Stomach (tissue), 9 donors: ENCODE data around the gene ATXN7L1. TPM values are rescaled to one million over a fixed set of nuclear protein-coding genes. Genes with fewer than 3 reads are reported as not detected.
"Not testable (repeated sequence)": the region's sequence is repeated elsewhere in the genome, so short reads cannot be mapped to it uniquely, and the experiment has no call there.

ENCODE experiments used
- DNase-seq, 2 donors: peaks; one replicate each; pipeline versions ENCODE4 v3.0.0 to v3.0.0-alpha.2; 2013 to 2019
- H3K27ac ChIP-seq, 5 donors: fragments of 200-600 bp in 4 of 5; sonication (generic) in 4 of 5; one replicate each; pipeline ENCODE4 v1.5.1; 2013 to 2019; ENCODE audit warnings: mild to moderate bottlenecking in 1 of 5, moderate library complexity in 1 of 5
- H3K27me3 ChIP-seq, 3 donors: fragments of 200-600 bp; sonication (generic); one replicate each; pipeline ENCODE4 v1.5.1; 2017 to 2019; ENCODE audit warnings: mixed run types in 1 of 3
- H3K36me3 ChIP-seq, 4 donors: fragments of 200-600 bp; sonication (generic); 1 replicate in 3 of 4; 2 replicates in 1 of 4; pipeline ENCODE4 v1.5.1; 2016 to 2019
- H3K4me1 ChIP-seq, 4 donors: fragments of 200-600 bp; sonication (generic); one replicate each; pipeline ENCODE4 v1.5.1; 2016 to 2019
- H3K4me3 ChIP-seq, 4 donors: fragments of 200-600 bp; sonication (generic) in 3 of 4; one replicate each; pipeline ENCODE4 v1.5.1; 2016 to 2019; ENCODE audit warnings: mild to moderate bottlenecking in 1 of 4
- H3K9me3 ChIP-seq, 4 donors: fragments of 200-600 bp; sonication (generic); one replicate each; pipeline ENCODE4 v1.5.1; 2016 to 2019
- EP300 ChIP-seq: sonication (generic); formaldehyde crosslinking; IDR thresholded peaks from one replicate; pipeline ENCODE4 v1.6.1; 2017; ENCODE audit warnings: antibody characterized with exemption
- POLR2A ChIP-seq, 4 donors: fragments of 450-650 bp; IDR thresholded peaks; one replicate each; pipeline ENCODE4 v1.6.1; 2016; ENCODE audit warnings: antibody characterized with exemption in 4 of 4, control low read depth in 2 of 4, mild to moderate bottlenecking in 1 of 4, moderate library complexity in 1 of 4
- POLR2AphosphoS5 ChIP-seq, 3 donors: sonication (generic); formaldehyde crosslinking; IDR thresholded peaks; one replicate each; pipeline ENCODE4 v1.6.1; 2016; ENCODE audit warnings: antibody characterized with exemption in 3 of 3
- WGBS, 5 donors: extraction: QIAGEN DNeasy Blood & Tissue Kit in 3 of 5; methylation state at CpG; one replicate each; pipeline versions ENCODE4 v1.1.5 to v1.1.7; 2013 to 2018; 5-methylcytosine and 5-hydroxymethylcytosine counted together
- intact Hi-C: fragments of 100-400 bp; cut with DNase I; formaldehyde crosslinking; loops from one replicate; pipeline ENCODE4 v1.15.1; 2023; ENCODE audit warnings: low total_unique reads
- polyA plus RNA-seq, 3 donors: library from polyadenylated mRNA; stranded (reverse); fragments of 200-250 nt; gene quantifications; one replicate each; pipeline ENCODE4 v1.2.3, GENCODE V29; 2013
- total RNA-seq, 5 donors: library from RNA; depleted of rRNA; stranded (reverse); fragments of >200 nt; gene quantifications; one replicate each; pipeline versions ENCODE4 v1.1.0 to v1.2.3, GENCODE V29; 2014 to 2016
- TF ChIP-seq, protein P1 (sequence below), 7 experiments: fragments of 450-650 bp in 4 of 7; fragments of 200-600 bp in 3 of 7; sonication (generic) in 3 of 7; IDR thresholded peaks; one replicate each; pipeline ENCODE4 v1.5.1; 2016 to 2019; ENCODE audit warnings: antibody characterized with exemption in 7 of 7, control low read depth in 2 of 7, mild to moderate bottlenecking in 1 of 7
- donor health status: healthy with polysubstance abuse.
- donor health status: Bipolar disorder and iron deficiency.
- donor health status: healthy.

Gene ATXN7L1
- total and polyA plus RNA-seq, 8 donors = 3.8 to 92.2 (median 8.8) TPM

- WGBS, 5 donors = 55 to 65% (median 60%) methylated on average over 19 of the region's 19 CpGs
- H3K4me1 ChIP-seq = peaks cover 5 to 18% (median 10%) of the 10 kb centered on the region in 4 donors
- peaks cover 0 to 11% (median 8%) of the 10 kb centered on the region in 4 donors for H3K36me3 ChIP-seq
- no peaks in the 10 kb centered on the region for H3K9me3 ChIP-seq
- peak in 1 of 2 donors; percentile 45 for DNase-seq
- no peak overlapping the region for H3K4me3 ChIP-seq
- no peak overlapping the region for H3K27ac ChIP-seq
- TF ChIP-seq POLR2AphosphoS5 (IDR thresholded peaks at IDR 0.05) (no peak), POLR2A (IDR thresholded peaks at IDR 0.05) (no peak), EP300 (no peak)
- TF ChIP-seq, protein P1, sequence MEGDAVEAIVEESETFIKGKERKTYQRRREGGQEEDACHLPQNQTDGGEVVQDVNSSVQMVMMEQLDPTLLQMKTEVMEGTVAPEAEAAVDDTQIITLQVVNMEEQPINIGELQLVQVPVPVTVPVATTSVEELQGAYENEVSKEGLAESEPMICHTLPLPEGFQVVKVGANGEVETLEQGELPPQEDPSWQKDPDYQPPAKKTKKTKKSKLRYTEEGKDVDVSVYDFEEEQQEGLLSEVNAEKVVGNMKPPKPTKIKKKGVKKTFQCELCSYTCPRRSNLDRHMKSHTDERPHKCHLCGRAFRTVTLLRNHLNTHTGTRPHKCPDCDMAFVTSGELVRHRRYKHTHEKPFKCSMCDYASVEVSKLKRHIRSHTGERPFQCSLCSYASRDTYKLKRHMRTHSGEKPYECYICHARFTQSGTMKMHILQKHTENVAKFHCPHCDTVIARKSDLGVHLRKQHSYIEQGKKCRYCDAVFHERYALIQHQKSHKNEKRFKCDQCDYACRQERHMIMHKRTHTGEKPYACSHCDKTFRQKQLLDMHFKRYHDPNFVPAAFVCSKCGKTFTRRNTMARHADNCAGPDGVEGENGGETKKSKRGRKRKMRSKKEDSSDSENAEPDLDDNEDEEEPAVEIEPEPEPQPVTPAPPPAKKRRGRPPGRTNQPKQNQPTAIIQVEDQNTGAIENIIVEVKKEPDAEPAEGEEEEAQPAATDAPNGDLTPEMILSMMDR (IDR thresholded peaks at IDR 0.05) = no peak
- intact Hi-C loops = no loop called here
- no peaks in the 10 kb centered on the region for H3K27me3 ChIP-seq
Measured at GRCh38 chr7:105602325-105603305, 273.8 kb downstream of the ATXN7L1 start.

- Histone ChIP-seq H3K27me3 (no peaks in the 10 kb centered on the region), H3K36me3 (no peaks in the 10 kb centered on the region), H3K9me3 (no peaks in the 10 kb centered on the region), H3K27ac (no peak overlapping the region), H3K4me1 (peaks cover 5 to 18% (median 10%) of the 10 kb centered on the region in 4 donors), H3K4me3 (no peak overlapping the region)
- 74 to 80% (median 77%) methylated on average over 14 of the region's 14 CpGs for WGBS, 5 donors
- intact Hi-C loops = no loop called here
- TF ChIP-seq POLR2AphosphoS5 (IDR thresholded peaks at IDR 0.05) (no peak), EP300 (no peak), POLR2A (IDR thresholded peaks at IDR 0.05) (no peak)
- TF ChIP-seq, protein P1 (IDR thresholded peaks at IDR 0.05) = no peak
- no peak for DNase-seq
Measured at GRCh38 chr7:105600720-105601550, 275.5 kb downstream of the ATXN7L1 start.

GRCh38 chr7:105599551-105599950, 276.8 kb downstream of the ATXN7L1 start:
- TF ChIP-seq POLR2AphosphoS5 (IDR thresholded peaks at IDR 0.05) (peak in 1 of 3 donors; percentile 52), POLR2A (IDR thresholded peaks at IDR 0.05) (no peak), EP300 (no peak)
- TF ChIP-seq, protein P1 (IDR thresholded peaks at IDR 0.05) = no peak
- intact Hi-C loops = no loop called here
- no peaks in the 10 kb centered on the region for H3K27me3 ChIP-seq
- WGBS, 5 donors = 70 to 85% (median 77%) methylated on average over 3 of the region's 3 CpGs
- H3K4me1 ChIP-seq = peaks cover 5 to 18% (median 10%) of the 10 kb centered on the region in 4 donors
- H3K36me3 ChIP-seq = no peaks in the 10 kb centered on the region
- H3K4me3 ChIP-seq = no peak overlapping the region
- DNase-seq = peak in 1 of 2 donors; percentile 25
- peak overlapping the region in 2 of 5 donors; percentile 32 to 67 for H3K27ac ChIP-seq
- no peaks in the 10 kb centered on the region for H3K9me3 ChIP-seq

- 84 to 91% (median 86%) methylated on average over 8 of the region's 8 CpGs for whole genome bisulfite sequencing, 5 donors
- H3K36me3 ChIP-seq, H3K4me3 ChIP-seq, intact Hi-C loops, DNase-seq, H3K9me3 ChIP-seq, H3K27me3 ChIP-seq: not testable (repeated sequence)
- H3K27ac ChIP-seq = peak overlapping the region in 2 of 5 donors; percentile 32 to 67
- H3K4me1 ChIP-seq = peaks cover 5 to 18% (median 10%) of the 10 kb centered on the region in 4 donors
Measured at GRCh38 chr7:105599080-105599479, 277.3 kb downstream of the ATXN7L1 start.
